A673 (cell line): ENCODE results near the gene IL10.

ENCODE experiments used
- CTCF ChIP-seq: fragments of 300-800, 200-600 bp; sonication (generic); conservative IDR thresholded peaks from 2 replicates; pipeline ENCODE4 v1.5.1; 2017; ENCODE audit warnings: low read depth, mild to moderate bottlenecking, antibody characterized with exemption, low read length, moderate library complexity, mixed read lengths
- EZH2 ChIP-seq: fragments of 200-600 bp; sonication (generic); IDR thresholded peaks from 2 replicates; pipeline ENCODE4 v1.6.1; 2017; ENCODE audit warnings: borderline replicate concordance, low read depth, mild to moderate bottlenecking, mixed read lengths, antibody characterized with exemption, low read length; ENCODE audit not compliant: poor library complexity, severe bottlenecking

GRCh38 chr1:206772243-206772937 is at the start of gene IL10:
- no peak for TF ChIP-seq EZH2
- TF ChIP-seq CTCF, result no peak
